ENCODE data around the gene LY6G6D. TPM values are rescaled to one million over a fixed set of nuclear protein-coding genes. Genes with fewer than 3 reads are reported as not detected.

The LY6G6D gene
- total and polyA plus RNA-seq, 2 donors (not counting 1 experiment from before 2014, with no cell fraction given): not detected

DNA sequence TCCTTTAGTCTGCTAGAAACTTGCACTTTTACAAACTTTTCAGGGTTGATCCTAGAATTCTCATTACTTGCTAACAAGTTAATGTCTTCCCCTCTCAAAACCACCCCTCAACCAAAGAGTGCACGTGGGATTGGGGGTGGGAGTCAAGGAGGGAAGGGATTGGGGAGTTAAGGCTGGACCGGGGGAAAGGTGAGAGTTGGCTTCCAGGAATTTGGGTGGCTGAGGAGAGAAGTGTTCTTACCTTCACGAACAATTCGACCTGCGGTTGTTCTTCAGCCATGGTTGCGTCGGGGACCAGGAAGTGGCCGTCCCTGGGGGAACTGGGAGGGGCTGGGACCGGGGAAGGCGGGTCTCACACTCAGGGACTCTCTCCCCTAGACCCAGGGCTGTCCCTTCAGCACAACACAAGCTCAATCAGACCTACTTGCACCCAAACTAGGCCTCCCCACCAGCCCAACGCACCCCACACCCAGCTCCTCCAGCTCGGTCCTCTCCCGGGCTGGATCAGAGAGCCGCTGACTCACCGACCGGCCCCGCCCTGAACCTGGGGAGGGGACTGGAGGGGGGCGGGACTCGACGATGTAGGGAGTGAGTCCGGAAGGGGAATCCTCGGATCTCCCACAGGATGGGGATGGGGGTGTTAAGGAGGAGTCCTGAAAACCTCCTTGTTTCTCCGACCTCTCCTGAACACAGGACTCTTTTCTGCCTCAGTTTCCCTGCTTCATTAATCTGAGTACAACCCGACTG, 21.0 kb downstream of the LY6G6D start, which contains the start of gene CLIC1:
Gene CLIC1, minus strand, starts transcription at position 510 of the 747 bp plus-strand sequence. Its CDS starts 230 bp downstream, at position 280.
- peak; percentile 43 for ATAC-seq (ENCODE audit: low read depth)
- H3K36me3 ChIP-seq (replicated peaks in 1 of 2; ENCODE audit: control extremely low read depth in 1 of 2, control insufficient read depth in 1 of 2, extremely low read depth in 1 of 2, insufficient read depth in 2 of 2, low read length in 1 of 2): peaks cover 4 to 31% of the 10 kb centered on the region in 2 experiments
- peak within 1 kb of the TSS; percentile 63 for H2AFZ ChIP-seq (ENCODE audit: insufficient read depth, low read depth, low read length, poor library complexity, severe bottlenecking)
- intact Hi-C loops (cut with micrococcal nuclease): loop anchor here (5.0 to 10.0 kb wide), 5 partner anchors 69 to 459 kb away; partner anchors contain the start of genes CSNK2B, DDX39B, DXO and EHMT2
- H3K4me1 ChIP-seq (ENCODE audit: control insufficient read depth in 2 of 2, insufficient read depth in 2 of 2, low read length in 2 of 2): peaks cover 53 to 57% of the 10 kb centered on the region in 2 donors
- Mint-ChIP-seq H3K4me3 (peak within 1 kb of the TSS; percentile 100), H3K4me1 (peaks cover 83% of the 10 kb centered on the region), H3K27ac (peak within 1 kb of the TSS; percentile 91), H3K27me3 (no peaks in the 10 kb centered on the region), H3K9me3 (ENCODE audit: insufficient read depth) (no peaks in the 10 kb centered on the region)
- H3K9ac ChIP-seq (ENCODE audit: low read length): peak within 1 kb of the TSS; percentile 91
- H3K27me3 ChIP-seq (replicated peaks in 1 of 4; ENCODE audit: control extremely low read depth in 1 of 4, control insufficient read depth in 3 of 4, insufficient read depth in 4 of 4, low read length in 3 of 4): no peaks in the 10 kb centered on the region
- DNase-seq: peak; percentile 84
- TF ChIP-seq, protein P1, sequence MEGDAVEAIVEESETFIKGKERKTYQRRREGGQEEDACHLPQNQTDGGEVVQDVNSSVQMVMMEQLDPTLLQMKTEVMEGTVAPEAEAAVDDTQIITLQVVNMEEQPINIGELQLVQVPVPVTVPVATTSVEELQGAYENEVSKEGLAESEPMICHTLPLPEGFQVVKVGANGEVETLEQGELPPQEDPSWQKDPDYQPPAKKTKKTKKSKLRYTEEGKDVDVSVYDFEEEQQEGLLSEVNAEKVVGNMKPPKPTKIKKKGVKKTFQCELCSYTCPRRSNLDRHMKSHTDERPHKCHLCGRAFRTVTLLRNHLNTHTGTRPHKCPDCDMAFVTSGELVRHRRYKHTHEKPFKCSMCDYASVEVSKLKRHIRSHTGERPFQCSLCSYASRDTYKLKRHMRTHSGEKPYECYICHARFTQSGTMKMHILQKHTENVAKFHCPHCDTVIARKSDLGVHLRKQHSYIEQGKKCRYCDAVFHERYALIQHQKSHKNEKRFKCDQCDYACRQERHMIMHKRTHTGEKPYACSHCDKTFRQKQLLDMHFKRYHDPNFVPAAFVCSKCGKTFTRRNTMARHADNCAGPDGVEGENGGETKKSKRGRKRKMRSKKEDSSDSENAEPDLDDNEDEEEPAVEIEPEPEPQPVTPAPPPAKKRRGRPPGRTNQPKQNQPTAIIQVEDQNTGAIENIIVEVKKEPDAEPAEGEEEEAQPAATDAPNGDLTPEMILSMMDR (IDR thresholded peaks at IDR 0.05): no peak
- no peak for TF ChIP-seq EZH2 (IDR thresholded peaks at IDR 0.05; ENCODE audit: borderline replicate concordance, insufficient read depth, low read depth, low read length, poor library complexity, severe bottlenecking)
- POLR2A ChIA-PET: interaction anchor here (0.6 to 3.1 kb wide), 8 partner anchors 9 to 1024 kb away, joined by 3 to 16 read pairs (median 6); partner anchors contain the start of genes ABHD16A, BAG6, CSNK2B and HSPA1A
- peak within 1 kb of the TSS; percentile 82 for H3K4me2 ChIP-seq (replicated peaks; ENCODE audit: low read depth, low read length, poor library complexity, severe bottlenecking)
- H3K79me2 ChIP-seq (ENCODE audit: control insufficient read depth, insufficient read depth, low read length): peaks cover 54% of the 10 kb centered on the region
- no peaks in the 10 kb centered on the region for H3K9me3 ChIP-seq (ENCODE audit: control extremely low read depth in 1 of 3, control insufficient read depth in 2 of 3, insufficient read depth in 1 of 3, low read length in 2 of 3)
- H4K20me1 ChIP-seq (ENCODE audit: control insufficient read depth, insufficient read depth, low read length, poor library complexity, severe bottlenecking): peaks cover 7% of the 10 kb centered on the region
- 0% methylated on average over 11 of the region's 24 CpGs for whole genome bisulfite sequencing (ENCODE audit: insufficient coverage)
- H3K4me3 ChIP-seq (ENCODE audit: control extremely low read depth in 1 of 5, extremely low read depth in 1 of 5, insufficient read depth in 1 of 5, low read depth in 2 of 5, low read length in 4 of 5): peak within 1 kb of the TSS; percentile 73 to 99 (median 87)
- peak within 1 kb of the TSS; percentile 81 to 96 for H3K27ac ChIP-seq (ENCODE audit: low read length in 2 of 2)
- CTCF ChIA-PET: interaction anchor here (6.1 to 7.8 kb wide), 4 partner anchors 7 to 94 kb away, joined by 34 to 90 read pairs (median 48); partner anchors contain the start of gene DDAH2
